GM12891 (cell line): Measurements from ENCODE around the gene LCN1.

Experiments used
- POLR2AphosphoS5 ChIP-seq: IDR thresholded peaks from 2 replicates; pipeline ENCODE4 v1.6.1; 2011; ENCODE audit warnings: low read depth, low read length, control low read depth
- SPI1 ChIP-seq: IDR thresholded peaks from 2 replicates; pipeline ENCODE4 v1.6.1; 2011; ENCODE audit warnings: low read depth, low read length, control low read depth

- TF ChIP-seq SPI1 (no peak), POLR2AphosphoS5 (no peak)
Measured at GRCh38 chr9:135536216-135536615, 15.0 kb downstream of the LCN1 start.
